HepG2 (cell line): ENCODE results near the gene GOLGB1. TPM values are rescaled to one million over a fixed set of nuclear protein-coding genes. Genes with fewer than 3 reads are reported as not detected.

Source experiments
- ATAC-seq: fragments of 200-7000 bp; cut with Tn5 transposase; 3 replicates; pipeline ENCODE4 v1.9.1; 2020; ENCODE audit warnings: mild to moderate bottlenecking, moderate library complexity
- BruUV-seq: library from RNA; stranded (reverse); fragments of 400-500 nt; replicated peaks from 2 replicates; lab custom pipeline; 2021; lab: Mats Ljungman, UMichigan
- CTCF ChIA-PET: fragments of 300-600 bp; formaldehyde crosslinking; extraction: SDS; loops from one replicate; lab custom pipeline; 2021; ENCODE audit warnings: low total read pairs, inconsistent platforms, low intra/inter-chr PET ratio; lab: Yijun Ruan, JAX
- POLR2A ChIA-PET: fragments of 350-600 bp; sonication (Branson Sonifier 250); formaldehyde crosslinking; loops from one replicate; lab custom pipeline; 2020; ENCODE audit warnings: antibody characterized with exemption, inconsistent platforms; lab: Yijun Ruan, JAX
- DNase-seq: peaks from one replicate; pipeline ENCODE4 v3.0.0-alpha.2; 2015; ENCODE audit warnings: low spot score
- FAIRE-seq: peaks from 3 replicates; lab custom pipeline; 2011; peaks lifted over from hg19 to GRCh38; lab: Jason Lieb, UNC
- H2AFZ ChIP-seq: one replicate; pipeline ENCODE4 v1.6.1; 2011; ENCODE audit warnings: low read length, inconsistent platforms
- H3K27ac ChIP-seq: fragments of 300-600 bp; 3 replicates; pipeline ENCODE4 v1.8.0; 2011; ENCODE audit warnings: mixed run types, mild to moderate bottlenecking, mixed read lengths, low read length, inconsistent platforms; ENCODE audit not compliant: insufficient read depth; ENCODE audit errors: extremely low read length
- H3K27me3 ChIP-seq, 2 experiments: fragments of 200-600 bp in 1 of 2; 2 replicates in 1 of 2; 3 replicates in 1 of 2; pipeline versions ENCODE4 v1.6.0 to v1.8.0; 2011; ENCODE audit warnings: low read length in 2 of 2, mild to moderate bottlenecking in 2 of 2, moderate library complexity in 2 of 2, inconsistent platforms in 1 of 2; ENCODE audit not compliant: insufficient read depth in 2 of 2, control insufficient read depth in 1 of 2
- H3K36me3 ChIP-seq, 2 experiments: fragments of 200-600 bp in 1 of 2; replicated peaks in 1 of 2; 2 replicates in 1 of 2; 3 replicates in 1 of 2; pipeline versions ENCODE4 v1.5.1 to v1.8.0; 2011; ENCODE audit warnings: low read length in 2 of 2, inconsistent platforms in 1 of 2; ENCODE audit not compliant: insufficient read depth in 2 of 2, control insufficient read depth in 1 of 2
- H3K4me1 ChIP-seq: 2 replicates; pipeline ENCODE4 v1.5.1; 2012; ENCODE audit warnings: low read length, inconsistent platforms; ENCODE audit not compliant: insufficient read depth
- H3K4me2 ChIP-seq: 2 replicates; pipeline ENCODE4 v1.6.0; 2011; ENCODE audit warnings: low read depth, low read length, inconsistent platforms
- H3K4me3 ChIP-seq, 3 experiments: fragments of 200-600 bp in 1 of 3; sonication (generic), shearing (Covaris generic) in 1 of 3; replicated peaks in 1 of 3; 2 replicates each; pipeline ENCODE4 v1.5.1; 2011 to 2016; ENCODE audit warnings: low read length in 3 of 3, inconsistent platforms in 2 of 3, low read depth in 2 of 3, mild to moderate bottlenecking in 2 of 3, control low read depth in 1 of 3, mixed read lengths in 1 of 3; ENCODE audit not compliant: insufficient read depth in 1 of 3
- H3K79me2 ChIP-seq: one replicate; pipeline ENCODE4 v1.6.1; 2011; ENCODE audit warnings: low read length, inconsistent platforms; ENCODE audit not compliant: insufficient read depth
- H3K9ac ChIP-seq: 2 replicates; pipeline ENCODE4 v1.6.0; 2011; ENCODE audit warnings: mild to moderate bottlenecking, low read depth, low read length, inconsistent platforms; ENCODE audit not compliant: insufficient read depth
- H3K9me3 ChIP-seq: 2 replicates; pipeline ENCODE4 v1.5.1; 2012; ENCODE audit warnings: mild to moderate bottlenecking, low read length
- H4K20me1 ChIP-seq: 2 replicates; pipeline ENCODE4 v1.6.0; 2011; ENCODE audit warnings: inconsistent platforms, mild to moderate bottlenecking, low read length, moderate library complexity; ENCODE audit not compliant: insufficient read depth
- CHD4 ChIP-seq: fragments of 200-600 bp; sonication (generic); IDR thresholded peaks from 2 replicates; pipeline ENCODE4 v1.7.0; 2017; ENCODE audit warnings: mild to moderate bottlenecking, low read length, borderline replicate concordance
- EHMT2 ChIP-seq: fragments of 200-600 bp; sonication (generic); IDR thresholded peaks from 2 replicates; pipeline ENCODE4 v1.7.0; 2017; ENCODE audit warnings: antibody characterized with exemption, low read depth, low read length, borderline replicate concordance
- GATA4 ChIP-seq: sonication (generic); IDR thresholded peaks from 2 replicates; pipeline ENCODE4 v1.6.1; 2016; ENCODE audit warnings: antibody characterized with exemption, low read depth, borderline replicate concordance
- NFE2L2 ChIP-seq: fragments of 150-350 bp; IDR thresholded peaks from 2 replicates; pipeline ENCODE4 v1.6.1; 2014; ENCODE audit warnings: low read length
- ZNF121 ChIP-seq: sonication (generic); formaldehyde crosslinking; IDR thresholded peaks from 2 replicates; pipeline ENCODE4 v1.5.0; 2020; ENCODE audit warnings: mild to moderate bottlenecking, missing genetic modification reagents
- ZNF333 ChIP-seq: sonication (generic); formaldehyde crosslinking; IDR thresholded peaks from 2 replicates; pipeline ENCODE4 v1.4.0; 2020; ENCODE audit warnings: mild to moderate bottlenecking, missing genetic modification reagents, borderline replicate concordance
- ZSCAN21 ChIP-seq: sonication (generic); formaldehyde crosslinking; IDR thresholded peaks from 2 replicates; pipeline ENCODE4 v1.8.0; 2022; ENCODE audit warnings: mild to moderate bottlenecking, missing genetic modification reagents, moderate library complexity, borderline replicate concordance
- WGBS: methylation state at CpG from one replicate; pipeline ENCODE4 v1.1.6; 2017; ENCODE audit warnings: low lambda C conversion rate; 5-methylcytosine and 5-hydroxymethylcytosine counted together
- in situ Hi-C: cut with HindIII; loops from 2 replicates; pipeline ENCODE4 v1.10.0; 2017; ENCODE audit warnings: low pct_unique_long_range_greater_than_20kb; ENCODE audit not compliant: extremely low pct_ligation_motif_present
- intact Hi-C: fragments of 100-400 bp; cut with micrococcal nuclease; formaldehyde crosslinking; loops from one replicate; pipeline ENCODE4 v1.10.0; 2022; ENCODE audit not compliant: unreplicated experiment
- polyA plus RNA-seq, 8 experiments: library from polyadenylated mRNA; depleted of rRNA in 3 of 8; stranded (reverse) in 7 of 8; unstranded in 1 of 8; fragments of >200 nt; fragmentation: Illumina TruSeq in 4 of 8; extraction: Trizol in 4 of 8; gene quantifications; 2 replicates each; pipeline versions ENCODE4 v1.2.1 to v1.2.3, GENCODE V29; 2011 to 2016; ENCODE audit warnings: low read depth in 4 of 8, missing spikeins in 1 of 8, mixed read lengths in 1 of 8; ENCODE audit not compliant: insufficient read depth in 1 of 8
- total RNA-seq, 5 experiments: library from RNA; depleted of rRNA; stranded (reverse); fragments of >200 nt; fragmentation: Illumina TruSeq; extraction: Trizol; gene quantifications; 2 replicates each; pipeline ENCODE4 v1.2.3, GENCODE V29; 2016; ENCODE audit warnings: low read depth in 1 of 5
- TF ChIP-seq, protein P1 (sequence below): sonication (generic); formaldehyde crosslinking; IDR thresholded peaks from 2 replicates; pipeline ENCODE4 v1.5.0; 2020; ENCODE audit warnings: missing genetic modification reagents
- TF ChIP-seq, protein P2 (sequence below): sonication (generic); formaldehyde crosslinking; IDR thresholded peaks from 2 replicates; pipeline ENCODE4 v1.4.0; 2020; ENCODE audit warnings: mild to moderate bottlenecking, missing genetic modification reagents

GOLGB1 gene
- total and polyA plus RNA-seq, 2 of the 13 experiments (the other 11 are each of a cell fraction or from before 2014, with no cell fraction given) = 13.1 to 39.5 TPM

DNA sequence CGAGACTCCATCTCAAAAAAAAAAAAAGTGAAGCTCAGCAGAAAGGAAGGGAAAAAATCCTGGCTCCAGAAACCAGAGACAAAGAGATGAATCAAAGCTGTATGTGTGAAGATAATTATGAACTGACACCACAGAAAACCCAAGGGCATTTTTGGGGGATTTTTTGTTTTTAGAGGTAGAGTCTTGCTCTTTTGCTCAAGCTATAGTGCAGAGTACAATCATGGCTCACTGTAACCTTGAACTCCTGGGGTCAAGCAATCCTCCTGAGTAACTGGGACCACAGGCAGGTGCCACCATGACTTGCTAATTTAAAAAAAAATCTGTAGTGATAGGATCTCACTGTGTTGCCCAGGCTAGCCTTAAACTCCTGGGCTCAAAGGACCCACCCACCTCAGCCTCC is 111.6 kb downstream of the GOLGB1 start:
- Histone ChIP-seq H2AFZ (no peak overlapping the region), H3K27me3 (no peaks in the 10 kb centered on the region; a peak in 3 of 5 replicates), H3K4me3 (no peak overlapping the region), H3K36me3 (no peaks in the 10 kb centered on the region), H4K20me1 (no peaks in the 10 kb centered on the region), H3K79me2 (no peaks in the 10 kb centered on the region), H3K4me2 (no peak overlapping the region), H3K4me1 (peaks cover 8% of the 10 kb centered on the region; the same call in 1 of the 2 replicates), H3K27ac (no peak overlapping the region), H3K9ac (no peak overlapping the region), H3K9me3 (no peaks in the 10 kb centered on the region)
- DNase-seq (no peak), ATAC-seq (no peak), FAIRE-seq (no peak)
- in situ Hi-C loops = no loop called here
- intact Hi-C loops = no loop called here
- 5% methylated on average over 1 of the region's 1 CpG for WGBS
- BruUV-seq = no TSS peak
- ChIA-PET POLR2A (no interaction called here), CTCF (no interaction called here)
- TF ChIP-seq ZSCAN21 (CRISPR knock-in tag) = no peak
- peak; percentile 29; the same call in 1 of the 2 replicates for TF ChIP-seq NFE2L2

DNA sequence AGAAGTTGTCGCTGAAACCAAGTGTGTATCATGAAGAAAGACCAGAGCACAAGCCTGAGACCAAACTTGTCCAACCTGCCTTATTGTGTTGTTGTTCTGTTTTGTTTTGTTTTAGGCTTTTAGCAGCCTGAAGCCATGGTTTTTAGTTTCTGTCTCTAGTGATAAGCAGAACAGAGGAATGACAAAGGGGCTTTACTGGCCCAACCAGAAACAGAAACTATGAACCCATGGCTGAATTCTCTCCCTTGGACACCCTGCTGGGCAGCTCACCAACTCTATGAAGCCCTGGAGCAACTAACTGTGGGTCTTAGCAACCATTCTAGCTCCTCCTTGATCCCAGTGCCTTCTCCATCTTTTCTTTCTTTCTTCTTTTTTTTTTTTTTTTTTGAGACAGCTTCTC is 119.2 kb downstream of the GOLGB1 start:
- intact Hi-C loops = no loop called here
- ATAC-seq = no peak
- ChIA-PET CTCF (no interaction called here), POLR2A (no interaction called here)
- H3K27me3 ChIP-seq = peaks cover 0 to 3% of the 10 kb centered on the region in 2 experiments; a peak in 1 of 5 replicates
- no peaks in the 10 kb centered on the region for H3K36me3 ChIP-seq
- no TSS peak for BruUV-seq
- no peak overlapping the region for H3K4me2 ChIP-seq
- H3K79me2 ChIP-seq = no peaks in the 10 kb centered on the region
- in situ Hi-C loops = no loop called here
- no peak overlapping the region for H2AFZ ChIP-seq
- H3K4me1 ChIP-seq = no peaks in the 10 kb centered on the region
- DNase-seq = no peak
- H3K27ac ChIP-seq = no peak overlapping the region
- H3K9me3 ChIP-seq = no peaks in the 10 kb centered on the region
- 93% methylated on average over 1 of the region's 1 CpG for WGBS
- no peak for FAIRE-seq
- TF ChIP-seq, protein P1, sequence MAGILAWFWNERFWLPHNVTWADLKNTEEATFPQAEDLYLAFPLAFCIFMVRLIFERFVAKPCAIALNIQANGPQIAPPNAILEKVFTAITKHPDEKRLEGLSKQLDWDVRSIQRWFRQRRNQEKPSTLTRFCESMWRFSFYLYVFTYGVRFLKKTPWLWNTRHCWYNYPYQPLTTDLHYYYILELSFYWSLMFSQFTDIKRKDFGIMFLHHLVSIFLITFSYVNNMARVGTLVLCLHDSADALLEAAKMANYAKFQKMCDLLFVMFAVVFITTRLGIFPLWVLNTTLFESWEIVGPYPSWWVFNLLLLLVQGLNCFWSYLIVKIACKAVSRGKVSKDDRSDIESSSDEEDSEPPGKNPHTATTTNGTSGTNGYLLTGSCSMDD = no peak
- TF ChIP-seq, protein P2, sequence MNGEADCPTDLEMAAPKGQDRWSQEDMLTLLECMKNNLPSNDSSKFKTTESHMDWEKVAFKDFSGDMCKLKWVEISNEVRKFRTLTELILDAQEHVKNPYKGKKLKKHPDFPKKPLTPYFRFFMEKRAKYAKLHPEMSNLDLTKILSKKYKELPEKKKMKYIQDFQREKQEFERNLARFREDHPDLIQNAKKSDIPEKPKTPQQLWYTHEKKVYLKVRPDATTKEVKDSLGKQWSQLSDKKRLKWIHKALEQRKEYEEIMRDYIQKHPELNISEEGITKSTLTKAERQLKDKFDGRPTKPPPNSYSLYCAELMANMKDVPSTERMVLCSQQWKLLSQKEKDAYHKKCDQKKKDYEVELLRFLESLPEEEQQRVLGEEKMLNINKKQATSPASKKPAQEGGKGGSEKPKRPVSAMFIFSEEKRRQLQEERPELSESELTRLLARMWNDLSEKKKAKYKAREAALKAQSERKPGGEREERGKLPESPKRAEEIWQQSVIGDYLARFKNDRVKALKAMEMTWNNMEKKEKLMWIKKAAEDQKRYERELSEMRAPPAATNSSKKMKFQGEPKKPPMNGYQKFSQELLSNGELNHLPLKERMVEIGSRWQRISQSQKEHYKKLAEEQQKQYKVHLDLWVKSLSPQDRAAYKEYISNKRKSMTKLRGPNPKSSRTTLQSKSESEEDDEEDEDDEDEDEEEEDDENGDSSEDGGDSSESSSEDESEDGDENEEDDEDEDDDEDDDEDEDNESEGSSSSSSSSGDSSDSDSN (CRISPR knock-in tag) = no peak
- TF ChIP-seq ZNF121 (CRISPR knock-in tag) (no peak), ZNF333 (CRISPR knock-in tag) (no peak), GATA4 (no peak), EHMT2 (no peak), CHD4 (no peak)
- no peak overlapping the region for H3K9ac ChIP-seq
- no peaks in the 10 kb centered on the region for H4K20me1 ChIP-seq
- no peak overlapping the region for H3K4me3 ChIP-seq
